ENCODE results near the gene HLF. TPM values are rescaled to one million over a fixed set of nuclear protein-coding genes. Genes with fewer than 3 reads are reported as not detected.

Gene HLF
- total RNA-seq, 4 donors from 2014 or later, result 59.4 to 186 (median 126) TPM

- Histone ChIP-seq H3K27me3 (no peaks in the 10 kb centered on the region), H3K36me3 (no peaks in the 10 kb centered on the region), H3K4me3 (no peak overlapping the region), H3K4me1 (peaks cover 0 to 9% (median 3%) of the 10 kb centered on the region in 3 donors), H3K27ac (no peak overlapping the region), H3K9me3 (peaks cover 0 to 6% (median 0%) of the 10 kb centered on the region in 3 donors)
- WGBS, 2 donors (ENCODE audit: low coverage in 1 of 2), result 94 to 100% methylated on average over 2 to 3 of the region's 3 CpGs
- TF ChIP-seq CTCF (IDR thresholded peaks at IDR 0.05), result no peak
- no peak for TF ChIP-seq POLR2AphosphoS5 (IDR thresholded peaks at IDR 0.05)
- no peak for TF ChIP-seq POLR2A (IDR thresholded peaks at IDR 0.05)
- no peak for TF ChIP-seq EP300 (IDR thresholded peaks at IDR 0.05)
- ATAC-seq, result no peak
Observed at GRCh38 chr17:55344514-55344997, 79.8 kb downstream of the HLF start.

GRCh38 chr17:55345132-55345531 lies 80.4 kb downstream of the HLF start:
- no peaks in the 10 kb centered on the region for H3K27me3 ChIP-seq
- no peak for TF ChIP-seq EP300 (IDR thresholded peaks at IDR 0.05)
- TF ChIP-seq POLR2AphosphoS5 (IDR thresholded peaks at IDR 0.05), result no peak
- TF ChIP-seq CTCF (IDR thresholded peaks at IDR 0.05), result no peak
- no peak for TF ChIP-seq POLR2A (IDR thresholded peaks at IDR 0.05)
- 100% methylated on average over 1 of the region's 1 CpG for WGBS, 2 donors (ENCODE audit: low coverage in 1 of 2)
- H3K4me3 ChIP-seq, result no peak overlapping the region
- H3K9me3 ChIP-seq, result peaks cover 0 to 6% (median 0%) of the 10 kb centered on the region in 3 donors
- H3K4me1 ChIP-seq, result peaks cover 0 to 9% (median 3%) of the 10 kb centered on the region in 3 donors
- no peak overlapping the region for H3K27ac ChIP-seq
- ATAC-seq, result no peak
- no peaks in the 10 kb centered on the region for H3K36me3 ChIP-seq

- ATAC-seq, result no peak
- Histone ChIP-seq H3K9me3 (peaks cover 0 to 6% (median 0%) of the 10 kb centered on the region in 3 donors), H3K27ac (no peak overlapping the region), H3K4me1 (peaks cover 0 to 9% (median 0%) of the 10 kb centered on the region in 3 donors), H3K27me3 (no peaks in the 10 kb centered on the region), H3K4me3 (no peak overlapping the region), H3K36me3 (no peaks in the 10 kb centered on the region)
- TF ChIP-seq POLR2A (IDR thresholded peaks at IDR 0.05) (no peak), CTCF (IDR thresholded peaks at IDR 0.05) (no peak), POLR2AphosphoS5 (IDR thresholded peaks at IDR 0.05) (no peak), EP300 (IDR thresholded peaks at IDR 0.05) (no peak)
- WGBS, 2 donors (ENCODE audit: low coverage in 1 of 2), result no CpG with 5 or more reads among the region's 1 CpG
Observed at GRCh38 chr17:55346658-55347057, 81.9 kb downstream of the HLF start.

GRCh38 chr17:55347341-55347740 lies 82.6 kb downstream of the HLF start:
- 40 to 92% methylated on average over 1 to 2 of the region's 2 CpGs for WGBS, 2 donors (ENCODE audit: low coverage in 1 of 2)
- no peak overlapping the region for H3K4me3 ChIP-seq
- H3K4me1 ChIP-seq, result peaks cover 0 to 9% (median 0%) of the 10 kb centered on the region in 3 donors
- no peak for TF ChIP-seq CTCF (IDR thresholded peaks at IDR 0.05)
- TF ChIP-seq EP300 (IDR thresholded peaks at IDR 0.05), result no peak
- no peak for TF ChIP-seq POLR2AphosphoS5 (IDR thresholded peaks at IDR 0.05)
- TF ChIP-seq POLR2A (IDR thresholded peaks at IDR 0.05), result no peak
- no peaks in the 10 kb centered on the region for H3K36me3 ChIP-seq
- H3K27me3 ChIP-seq, result no peaks in the 10 kb centered on the region
- no peak overlapping the region for H3K27ac ChIP-seq
- ATAC-seq, result no peak
- peaks cover 0 to 6% (median 0%) of the 10 kb centered on the region in 3 donors for H3K9me3 ChIP-seq

GRCh38 chr17:55348749-55349354 lies 84.1 kb downstream of the HLF start:
- no peak overlapping the region for H3K27ac ChIP-seq
- peaks cover 0 to 9% (median 0%) of the 10 kb centered on the region in 3 donors for H3K4me1 ChIP-seq
- no peaks in the 10 kb centered on the region for H3K27me3 ChIP-seq
- peaks cover 0 to 6% (median 0%) of the 10 kb centered on the region in 3 donors for H3K9me3 ChIP-seq
- TF ChIP-seq CTCF (IDR thresholded peaks at IDR 0.05), result peak; percentile 84 to 91 (median 88)
- no peak for TF ChIP-seq POLR2A (IDR thresholded peaks at IDR 0.05)
- peak; percentile 74 for ATAC-seq
- WGBS, 2 donors (ENCODE audit: low coverage in 1 of 2), result 11 to 13% methylated on average over 8 of the region's 10 CpGs
- H3K4me3 ChIP-seq, result no peak overlapping the region
- no peaks in the 10 kb centered on the region for H3K36me3 ChIP-seq
